ENCODE results near the gene PFDN4. TPM values are rescaled to one million over a fixed set of nuclear protein-coding genes. Genes with fewer than 3 reads are reported as not detected.

PFDN4 gene
- total and polyA plus RNA-seq, 2 donors (not counting 1 experiment from before 2014, with no cell fraction given), result 86.7 to 87.0 TPM

GRCh38 chr20:54184071-54184470 lies 23.8 kb upstream of the PFDN4 start:
- Histone ChIP-seq H3K9ac (ENCODE audit: insufficient read depth, low read length) (no peak overlapping the region), H3K9me3 (ENCODE audit: control insufficient read depth, insufficient read depth, low read depth, low read length) (no peaks in the 10 kb centered on the region), H3K4me2 (ENCODE audit: extremely low read depth, insufficient read depth, low read length) (no peak overlapping the region), H3K4me1 (ENCODE audit: control insufficient read depth, extremely low read depth, insufficient read depth, low read length) (no peaks in the 10 kb centered on the region), H3K79me2 (ENCODE audit: control insufficient read depth, insufficient read depth, low read length) (no peaks in the 10 kb centered on the region), H2AFZ (ENCODE audit: low read length) (no peak overlapping the region), H3K27me3 (ENCODE audit: control insufficient read depth, insufficient read depth, low read length) (no peaks in the 10 kb centered on the region), H3K4me3 (replicated peaks in 1 of 4; ENCODE audit: control extremely low read depth in 1 of 4, insufficient read depth in 1 of 4, low read depth in 3 of 4, low read length in 4 of 4) (no peak overlapping the region), H4K20me1 (ENCODE audit: control insufficient read depth, extremely low read depth, insufficient read depth, low read length) (no peaks in the 10 kb centered on the region), H3K36me3 (ENCODE audit: control insufficient read depth, insufficient read depth, low read length) (no peaks in the 10 kb centered on the region), H3K27ac (ENCODE audit: insufficient read depth, low read length) (no peak overlapping the region)
- DNase-seq (ENCODE audit: low read depth in 2 of 2), result no peak
- TF ChIP-seq EZH2 (IDR thresholded peaks at IDR 0.05; ENCODE audit: low read length, missing control alignments) (no peak), CTCF (conservative IDR thresholded peaks at IDR 0.05 in 1 of 2, IDR thresholded peaks at IDR 0.05 in 1 of 2; ENCODE audit: low read depth in 1 of 2, low read length in 2 of 2) (no peak)

- no peaks in the 10 kb centered on the region for H3K36me3 ChIP-seq (ENCODE audit: control insufficient read depth, insufficient read depth, low read length)
- no peaks in the 10 kb centered on the region for H3K27me3 ChIP-seq (ENCODE audit: control insufficient read depth, insufficient read depth, low read length)
- no peak overlapping the region for H3K9ac ChIP-seq (ENCODE audit: insufficient read depth, low read length)
These were observed 22.8 kb upstream of the PFDN4 start for GRCh38 chr20:54184904-54185626.

More at GRCh38 chr20:54184904-54185626, 22.8 kb upstream of the PFDN4 start:
- TF ChIP-seq CTCF (conservative IDR thresholded peaks at IDR 0.05 in 1 of 2, IDR thresholded peaks at IDR 0.05 in 1 of 2; ENCODE audit: low read depth in 1 of 2, low read length in 2 of 2) (no peak), EZH2 (IDR thresholded peaks at IDR 0.05; ENCODE audit: low read length, missing control alignments) (no peak)
- Histone ChIP-seq H3K9me3 (ENCODE audit: control insufficient read depth, insufficient read depth, low read depth, low read length) (no peaks in the 10 kb centered on the region), H4K20me1 (ENCODE audit: control insufficient read depth, extremely low read depth, insufficient read depth, low read length) (no peaks in the 10 kb centered on the region), H2AFZ (ENCODE audit: low read length) (no peak overlapping the region), H3K4me3 (replicated peaks in 1 of 4; ENCODE audit: control extremely low read depth in 1 of 4, insufficient read depth in 1 of 4, low read depth in 3 of 4, low read length in 4 of 4) (no peak overlapping the region), H3K4me2 (ENCODE audit: extremely low read depth, insufficient read depth, low read length) (no peak overlapping the region), H3K4me1 (ENCODE audit: control insufficient read depth, extremely low read depth, insufficient read depth, low read length) (no peaks in the 10 kb centered on the region), H3K27ac (ENCODE audit: insufficient read depth, low read length) (no peak overlapping the region), H3K79me2 (ENCODE audit: control insufficient read depth, insufficient read depth, low read length) (no peaks in the 10 kb centered on the region)
- no peak for DNase-seq (ENCODE audit: low read depth in 2 of 2)

All from fibroblast of lung (primary cell).